ENCODE data around the gene RCC1.
"Not testable (repeated sequence)": the region's sequence is repeated elsewhere in the genome, so short reads cannot be mapped to it uniquely, and the experiment has no call there.

Gene RCC1

DNA sequence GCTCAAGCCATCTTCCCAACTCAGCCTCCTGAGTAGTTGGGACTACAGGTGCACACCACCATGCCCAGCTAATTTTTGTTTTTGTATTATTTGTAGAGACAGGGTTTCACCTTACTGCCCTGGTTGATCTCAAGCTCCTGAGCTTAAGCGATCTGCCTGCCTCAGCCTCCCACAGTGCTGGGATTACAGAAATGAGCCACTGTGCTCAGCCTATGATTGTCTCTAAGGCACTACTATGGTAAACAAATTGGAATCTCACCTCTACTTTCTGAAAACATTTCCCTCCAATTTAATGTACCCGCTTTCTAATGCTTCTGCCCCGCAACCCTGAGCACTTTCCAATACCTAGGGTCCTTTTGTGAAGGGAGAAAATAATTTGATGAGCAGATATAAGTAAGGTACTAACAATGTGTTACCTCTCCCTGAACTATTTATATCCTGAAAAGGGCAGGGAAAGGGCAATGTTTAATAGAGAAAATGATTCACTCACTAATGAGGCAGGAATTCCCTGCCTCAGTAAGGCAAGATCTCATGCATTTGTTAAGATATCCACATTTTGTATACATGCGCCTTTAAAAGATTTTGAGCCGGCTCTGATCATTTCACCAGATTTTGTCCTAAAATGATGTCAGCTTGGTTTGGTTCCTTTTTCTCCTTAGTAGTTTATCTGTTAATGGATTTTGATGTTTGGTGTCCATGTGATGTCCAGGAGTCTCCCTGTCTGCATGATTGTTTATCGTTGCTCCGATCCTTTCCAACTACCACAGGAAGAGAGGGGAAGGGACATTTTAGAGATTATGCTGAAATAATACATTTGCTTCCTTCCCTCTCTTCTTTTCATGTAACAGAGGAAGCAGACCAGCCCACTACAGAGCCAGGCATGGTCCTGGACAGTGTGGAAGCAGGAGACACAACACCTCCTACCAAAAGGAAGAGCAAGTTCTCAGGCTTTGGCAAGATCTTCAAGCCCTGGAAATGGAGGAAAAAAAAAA, 47.3 kb upstream of the RCC1 start:
- Histone ChIP-seq H2BK5ac (ENCODE audit: low read length) (no peak overlapping the region), H2BK15ac (ENCODE audit: low read length) (no peak overlapping the region), H2AK5ac (ENCODE audit: low read depth, low read length) (no peak overlapping the region), H3K4me1 (ENCODE audit: control insufficient read depth in 2 of 2, insufficient read depth in 1 of 2, low read depth in 1 of 2, low read length in 2 of 2) (no peaks in the 10 kb centered on the region), H2BK120ac (ENCODE audit: low read depth, low read length) (no peak overlapping the region), H4K91ac (ENCODE audit: low read depth, low read length, poor library complexity) (no peak overlapping the region), H2AFZ (ENCODE audit: low read length) (no peak overlapping the region), H3K4me2 (ENCODE audit: insufficient read depth, low read length, poor library complexity, severe bottlenecking) (no peak overlapping the region), H3K18ac (ENCODE audit: low read length) (no peak overlapping the region), H3K23ac (ENCODE audit: low read depth, low read length, poor library complexity) (no peak overlapping the region), H3K14ac (ENCODE audit: low read length) (no peak overlapping the region), H4K8ac (ENCODE audit: low read depth, low read length) (no peak overlapping the region), H3K4ac (ENCODE audit: low read length) (no peak overlapping the region), H3K9ac (ENCODE audit: low read depth, low read length, poor library complexity) (no peak overlapping the region), H2BK12ac (ENCODE audit: low read length) (no peak overlapping the region), H3K36me3 (replicated peaks in 1 of 2; ENCODE audit: control insufficient read depth in 2 of 2, insufficient read depth in 2 of 2, low read length in 2 of 2) (peaks cover 0 to 60% of the 10 kb centered on the region in 2 donors), H3K4me3 (ENCODE audit: low read length in 2 of 2) (no peak overlapping the region), H3K9me3 (replicated peaks in 1 of 2; ENCODE audit: control insufficient read depth in 2 of 2, insufficient read depth in 1 of 2, low read depth in 1 of 2, low read length in 2 of 2) (no peaks in the 10 kb centered on the region), H3K27me3 (ENCODE audit: control insufficient read depth in 3 of 3, insufficient read depth in 3 of 3, low read depth in 1 of 3, low read length in 3 of 3) (no peaks in the 10 kb centered on the region), H3K27ac (replicated peaks; ENCODE audit: low read length) (no peak overlapping the region), H3K79me1 (ENCODE audit: low read depth, low read length) (peaks cover 1% of the 10 kb centered on the region)
- DNase-seq (ENCODE audit: low spot score) = no peak
- no CpG with 5 or more reads among the region's 7 CpGs for WGBS, 2 donors (ENCODE audit: extremely low coverage in 2 of 2, insufficient read length in 2 of 2, insufficient replicate concordance in 1 of 2)

DNA sequence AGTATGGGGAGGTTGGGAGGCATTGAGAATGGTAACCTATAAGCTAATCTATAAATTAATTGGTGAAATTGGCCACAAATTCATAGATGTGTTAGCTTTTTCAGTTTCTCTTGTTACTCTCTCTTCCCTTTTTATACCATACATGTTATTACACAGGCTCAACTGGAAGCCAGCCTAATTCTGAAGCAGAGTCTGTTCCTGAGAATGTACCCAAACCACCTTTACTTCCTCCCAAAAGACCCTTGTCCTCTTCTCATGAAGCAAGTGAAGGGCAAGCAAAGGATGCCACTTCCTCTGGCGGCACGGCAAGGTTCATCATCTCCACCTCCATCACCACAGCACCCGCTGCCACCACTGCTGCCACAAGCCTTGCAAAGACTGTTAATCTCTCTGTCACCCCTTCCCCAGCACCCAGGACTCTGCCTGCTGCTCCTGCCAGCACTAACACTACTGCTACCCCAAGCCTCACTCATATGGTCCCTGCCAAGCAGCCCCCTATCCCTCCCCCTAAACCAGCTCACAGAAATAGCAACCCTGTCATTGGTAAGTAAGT, 39.5 kb upstream of the RCC1 start:
- Histone ChIP-seq H3K79me1 (ENCODE audit: low read depth, low read length) (no peaks in the 10 kb centered on the region), H3K4me3 (ENCODE audit: low read length in 2 of 2) (no peak overlapping the region), H3K27ac (replicated peaks; ENCODE audit: low read length) (no peak overlapping the region), H3K4me1 (ENCODE audit: control insufficient read depth in 2 of 2, insufficient read depth in 1 of 2, low read depth in 1 of 2, low read length in 2 of 2) (no peaks in the 10 kb centered on the region), H3K14ac (ENCODE audit: low read length) (no peak overlapping the region), H2AFZ (ENCODE audit: low read length) (no peak overlapping the region), H2BK5ac (ENCODE audit: low read length) (peak overlapping the region; percentile 24), H3K36me3 (replicated peaks in 1 of 2; ENCODE audit: control insufficient read depth in 2 of 2, insufficient read depth in 2 of 2, low read length in 2 of 2) (peaks cover 9 to 92% of the 10 kb centered on the region in 2 donors), H2BK12ac (ENCODE audit: low read length) (no peak overlapping the region), H3K4me2 (ENCODE audit: insufficient read depth, low read length, poor library complexity, severe bottlenecking) (no peak overlapping the region), H3K18ac (ENCODE audit: low read length) (no peak overlapping the region), H3K9me3 (replicated peaks in 1 of 2; ENCODE audit: control insufficient read depth in 2 of 2, insufficient read depth in 1 of 2, low read depth in 1 of 2, low read length in 2 of 2) (no peaks in the 10 kb centered on the region), H3K27me3 (ENCODE audit: control insufficient read depth in 3 of 3, insufficient read depth in 3 of 3, low read depth in 1 of 3, low read length in 3 of 3) (no peaks in the 10 kb centered on the region), H3K9ac (ENCODE audit: low read depth, low read length, poor library complexity) (no peak overlapping the region), H3K23ac (ENCODE audit: low read depth, low read length, poor library complexity) (peak overlapping the region; percentile 73), H2BK15ac (ENCODE audit: low read length) (no peak overlapping the region), H2BK120ac (ENCODE audit: low read depth, low read length) (no peak overlapping the region), H2AK5ac (ENCODE audit: low read depth, low read length) (no peak overlapping the region), H4K8ac (ENCODE audit: low read depth, low read length) (peak overlapping the region; percentile 72), H3K4ac (ENCODE audit: low read length) (no peak overlapping the region), H4K91ac (ENCODE audit: low read depth, low read length, poor library complexity) (no peak overlapping the region)
- WGBS, 2 donors (ENCODE audit: extremely low coverage in 2 of 2, insufficient read length in 2 of 2, insufficient replicate concordance in 1 of 2) = no CpG with 5 or more reads among the region's 3 CpGs
- DNase-seq (ENCODE audit: low spot score) = no peak

DNA sequence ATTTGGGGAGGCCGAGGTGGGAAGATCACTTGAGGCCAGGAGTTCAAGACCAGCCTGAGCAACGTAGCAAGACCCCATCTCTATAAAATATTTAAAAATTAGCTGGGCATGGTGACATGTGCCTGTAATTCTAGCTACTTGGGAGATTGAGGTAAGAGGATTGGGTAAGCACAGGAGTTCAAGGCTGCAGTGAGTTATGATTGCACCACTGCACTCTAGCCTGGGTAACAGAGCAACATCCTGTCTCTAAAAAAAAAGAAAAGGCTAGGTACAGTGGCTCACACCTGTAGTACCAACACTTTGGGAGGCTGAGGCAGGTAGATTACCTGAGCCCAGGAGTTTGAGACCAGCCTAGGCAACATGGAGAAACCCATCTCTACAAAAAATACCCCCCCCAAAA, 35.7 kb upstream of the RCC1 start:
- Histone ChIP-seq H3K27me3 (ENCODE audit: control insufficient read depth in 3 of 3, insufficient read depth in 3 of 3, low read depth in 1 of 3, low read length in 3 of 3) (no peaks in the 10 kb centered on the region), H3K4me1 (ENCODE audit: control insufficient read depth in 2 of 2, insufficient read depth in 1 of 2, low read depth in 1 of 2, low read length in 2 of 2) (no peaks in the 10 kb centered on the region), H3K23ac (ENCODE audit: low read depth, low read length, poor library complexity) (no peak overlapping the region), H3K18ac (ENCODE audit: low read length) (no peak overlapping the region), H4K91ac (ENCODE audit: low read depth, low read length, poor library complexity) (no peak overlapping the region), H3K27ac (replicated peaks; ENCODE audit: low read length) (no peak overlapping the region), H2AFZ (ENCODE audit: low read length) (no peak overlapping the region), H3K9ac (ENCODE audit: low read depth, low read length, poor library complexity) (no peak overlapping the region), H2BK5ac (ENCODE audit: low read length) (no peak overlapping the region), H2BK120ac (ENCODE audit: low read depth, low read length) (no peak overlapping the region), H2BK15ac (ENCODE audit: low read length) (no peak overlapping the region), H3K9me3 (replicated peaks in 1 of 2; ENCODE audit: control insufficient read depth in 2 of 2, insufficient read depth in 1 of 2, low read depth in 1 of 2, low read length in 2 of 2) (no peaks in the 10 kb centered on the region), H3K4ac (ENCODE audit: low read length) (no peak overlapping the region), H3K4me2 (ENCODE audit: insufficient read depth, low read length, poor library complexity, severe bottlenecking) (no peak overlapping the region), H3K14ac (ENCODE audit: low read length) (no peak overlapping the region), H4K8ac (ENCODE audit: low read depth, low read length) (no peak overlapping the region), H2AK5ac (ENCODE audit: low read depth, low read length) (no peak overlapping the region), H3K4me3 (ENCODE audit: low read length in 2 of 2) (no peak overlapping the region), H3K36me3 (replicated peaks in 1 of 2; ENCODE audit: control insufficient read depth in 2 of 2, insufficient read depth in 2 of 2, low read length in 2 of 2) (peaks cover 17 to 91% of the 10 kb centered on the region in 2 donors), H2BK12ac (ENCODE audit: low read length) (no peak overlapping the region), H3K79me1 (ENCODE audit: low read depth, low read length) (no peaks in the 10 kb centered on the region)
- no CpG with 5 or more reads among the region's 2 CpGs for WGBS, 2 donors (ENCODE audit: extremely low coverage in 2 of 2, insufficient read length in 2 of 2, insufficient replicate concordance in 1 of 2)
- no peak for DNase-seq (ENCODE audit: low spot score)

DNA sequence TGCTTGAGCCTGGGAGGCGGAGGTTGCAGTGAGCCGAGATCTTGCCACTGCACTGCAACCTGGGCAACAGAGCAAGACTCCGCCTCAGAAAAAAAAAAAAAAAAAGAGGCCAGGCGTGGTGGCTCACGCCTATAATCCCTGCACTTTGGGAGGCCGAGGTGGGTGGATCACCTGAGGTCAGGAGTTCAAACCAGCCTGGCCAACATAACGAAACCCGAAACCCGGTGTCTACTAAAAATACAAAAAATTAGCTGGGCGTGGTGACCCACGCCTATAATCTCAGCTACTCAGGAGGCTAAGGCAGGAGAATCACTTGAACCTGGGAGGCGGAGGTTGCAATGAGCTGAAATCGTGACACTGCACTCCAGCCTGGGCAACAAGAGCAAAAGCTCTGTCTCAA, 26.3 kb upstream of the RCC1 start:
- H4K91ac ChIP-seq (ENCODE audit: low read depth, low read length, poor library complexity); H3K4me2 ChIP-seq (ENCODE audit: insufficient read depth, low read length, poor library complexity, severe bottlenecking); H3K27ac ChIP-seq (replicated peaks; ENCODE audit: low read length); H3K4me1 ChIP-seq (ENCODE audit: control insufficient read depth in 2 of 2, insufficient read depth in 1 of 2, low read depth in 1 of 2, low read length in 2 of 2); H4K8ac ChIP-seq (ENCODE audit: low read depth, low read length); H3K27me3 ChIP-seq (ENCODE audit: control insufficient read depth in 3 of 3, insufficient read depth in 3 of 3, low read depth in 1 of 3, low read length in 3 of 3); H3K79me1 ChIP-seq (ENCODE audit: low read depth, low read length); H2BK5ac ChIP-seq (ENCODE audit: low read length); H2BK15ac ChIP-seq (ENCODE audit: low read length); H2BK120ac ChIP-seq (ENCODE audit: low read depth, low read length); H3K4ac ChIP-seq (ENCODE audit: low read length); H3K9ac ChIP-seq (ENCODE audit: low read depth, low read length, poor library complexity); DNase-seq (ENCODE audit: low spot score); H3K23ac ChIP-seq (ENCODE audit: low read depth, low read length, poor library complexity); H2AK5ac ChIP-seq (ENCODE audit: low read depth, low read length); H3K4me3 ChIP-seq (ENCODE audit: low read length in 2 of 2); H3K9me3 ChIP-seq (replicated peaks in 1 of 2; ENCODE audit: control insufficient read depth in 2 of 2, insufficient read depth in 1 of 2, low read depth in 1 of 2, low read length in 2 of 2); H2BK12ac ChIP-seq (ENCODE audit: low read length); H3K18ac ChIP-seq (ENCODE audit: low read length); H2AFZ ChIP-seq (ENCODE audit: low read length); H3K14ac ChIP-seq (ENCODE audit: low read length): not testable (repeated sequence)
- peaks cover 25 to 96% of the 10 kb centered on the region in 2 donors for H3K36me3 ChIP-seq (replicated peaks in 1 of 2; ENCODE audit: control insufficient read depth in 2 of 2, insufficient read depth in 2 of 2, low read length in 2 of 2)
- no CpG with 5 or more reads among the region's 13 CpGs for WGBS, 2 donors (ENCODE audit: extremely low coverage in 2 of 2, insufficient read length in 2 of 2, insufficient replicate concordance in 1 of 2)

Measured in neuronal stem cell (in vitro differentiated cells).